Aorta (tissue), 5 donors: ENCODE results near the gene SLX9. TPM values are rescaled to one million over a fixed set of nuclear protein-coding genes. Genes with fewer than 3 reads are reported as not detected.
"Not testable (repeated sequence)": the region's sequence is repeated elsewhere in the genome, so short reads cannot be mapped to it uniquely, and the experiment has no call there.

ENCODE experiments used
- ATAC-seq: fragments of 200-7000 bp; cut with Tn5 transposase; one replicate; pipeline ENCODE4 v1.9.1; 2022; ENCODE audit warnings: moderate library complexity; ENCODE audit not compliant: low FRiP score
- DNase-seq, 2 donors: peaks; one replicate each; pipeline ENCODE4 v3.0.0-alpha.2; 2020
- H3K27ac ChIP-seq, 2 donors: one replicate each; pipeline ENCODE4 v1.5.1; 2013; ENCODE audit warnings: low read length in 2 of 2, mild to moderate bottlenecking in 2 of 2, moderate library complexity in 2 of 2, control low read depth in 1 of 2, inconsistent platforms in 1 of 2, low read depth in 1 of 2
- H3K27me3 ChIP-seq, 2 donors: one replicate each; pipeline ENCODE4 v1.6.1; 2013; ENCODE audit warnings: control low read depth in 1 of 2, low read length in 1 of 2, mild to moderate bottlenecking in 1 of 2, moderate library complexity in 1 of 2; ENCODE audit not compliant: insufficient read depth in 2 of 2, control insufficient read depth in 1 of 2
- H3K36me3 ChIP-seq, 2 donors: one replicate each; pipeline ENCODE4 v1.6.1; 2013; ENCODE audit warnings: control low read depth in 1 of 2, low read length in 1 of 2, mild to moderate bottlenecking in 1 of 2; ENCODE audit not compliant: insufficient read depth in 2 of 2, control insufficient read depth in 1 of 2
- H3K4me1 ChIP-seq, 2 donors: one replicate each; pipeline ENCODE4 v1.6.1; 2013; ENCODE audit warnings: low read length in 2 of 2, control low read depth in 1 of 2, mild to moderate bottlenecking in 1 of 2, moderate library complexity in 1 of 2; ENCODE audit not compliant: insufficient read depth in 2 of 2, control insufficient read depth in 1 of 2
- H3K4me3 ChIP-seq, 2 donors: one replicate each; pipeline ENCODE4 v1.5.1; 2013; ENCODE audit warnings: low read length in 2 of 2, control low read depth in 1 of 2, mild to moderate bottlenecking in 1 of 2
- H3K9me3 ChIP-seq: one replicate; pipeline ENCODE4 v1.6.1; 2013; ENCODE audit warnings: mild to moderate bottlenecking, low read length; ENCODE audit not compliant: control insufficient read depth
- WGBS, 2 donors: extraction: QIAGEN DNeasy Blood & Tissue Kit; methylation state at CpG; one replicate each; pipeline ENCODE4 v1.1.7; 2013; 5-methylcytosine and 5-hydroxymethylcytosine counted together
- intact Hi-C, 2 donors: fragments of 100-400 bp; cut with DNase I; formaldehyde crosslinking; loops; one replicate each; pipeline versions ENCODE4 v1.14.2 to v1.15.0; 2022
- polyA plus RNA-seq, 2 donors: library from polyadenylated mRNA; stranded (reverse); fragments of 200-250 nt; gene quantifications; one replicate each; pipeline ENCODE4 v1.2.3, GENCODE V29; 2013
- total RNA-seq, 2 donors: library from RNA; stranded (reverse); fragmentation: NEBNext Ultra II Directional; extraction: Animal tissue kit (Norgen Biotek cat#: 25700); gene quantifications; one replicate each; pipeline ENCODE4 v1.2.1, GENCODE V29; 2021
- donor health status: healthy with polysubstance abuse.
- donor health status: Bipolar disorder and iron deficiency.
- donor health status: DM: no; HTN: no; CAD: no.
- donor health status: DM: no; HTN: no; CAD: no.
- donor health status: DM: yes; HTN: yes; CAD: no.

SLX9 gene
- total and polyA plus RNA-seq, 4 donors, result 17.3 to 29.6 (median 20.3) TPM

- intact Hi-C loops, result no loop called here
- Histone ChIP-seq H3K4me3 (no peak overlapping the region), H3K4me1 (no peaks in the 10 kb centered on the region), H3K9me3 (no peaks in the 10 kb centered on the region), H3K27ac (no peak overlapping the region), H3K27me3 (no peaks in the 10 kb centered on the region), H3K36me3 (no peaks in the 10 kb centered on the region)
- 37 to 39% methylated on average over 16 to 19 of the region's 19 CpGs for WGBS, 2 donors
- DNase-seq (peak; percentile 88 to 91), ATAC-seq (peak; percentile 65)
These were observed 28.3 kb upstream of the SLX9 start for GRCh38 chr21:44911384-44912157.

GRCh38 chr21:44912158-44912473, 27.7 kb upstream of the SLX9 start:
- DNase-seq (no peak), ATAC-seq (no peak)
- Histone ChIP-seq H3K27ac (no peak overlapping the region), H3K4me1 (no peaks in the 10 kb centered on the region), H3K4me3 (no peak overlapping the region), H3K27me3 (no peaks in the 10 kb centered on the region), H3K9me3 (no peaks in the 10 kb centered on the region), H3K36me3 (no peaks in the 10 kb centered on the region)
- WGBS, 2 donors, result 84 to 86% methylated on average over 8 of the region's 8 CpGs
- intact Hi-C loops, result no loop called here

GRCh38 chr21:44912506-44913412, 27.1 kb upstream of the SLX9 start:
- intact Hi-C loops, H3K27ac ChIP-seq, H3K36me3 ChIP-seq, H3K9me3 ChIP-seq, ATAC-seq, H3K27me3 ChIP-seq, H3K4me1 ChIP-seq, DNase-seq, H3K4me3 ChIP-seq: not testable (repeated sequence)
- WGBS, 2 donors, result 82 to 86% methylated on average over 18 to 19 of the region's 25 CpGs

- Histone ChIP-seq H3K36me3 (no peaks in the 10 kb centered on the region), H3K9me3 (no peaks in the 10 kb centered on the region), H3K4me1 (no peaks in the 10 kb centered on the region), H3K27ac (no peak overlapping the region), H3K27me3 (no peaks in the 10 kb centered on the region), H3K4me3 (no peak overlapping the region)
- WGBS, 2 donors, result 86 to 91% methylated on average over 7 of the region's 7 CpGs
- DNase-seq (no peak), ATAC-seq (no peak)
- intact Hi-C loops, result no loop called here
These were observed 26.2 kb upstream of the SLX9 start for GRCh38 chr21:44913425-44914175.

GRCh38 chr21:44914176-44914874, 25.5 kb upstream of the SLX9 start:
- Histone ChIP-seq H3K9me3 (no peaks in the 10 kb centered on the region), H3K4me3 (no peak overlapping the region), H3K27me3 (no peaks in the 10 kb centered on the region), H3K4me1 (no peaks in the 10 kb centered on the region), H3K27ac (no peak overlapping the region), H3K36me3 (no peaks in the 10 kb centered on the region)
- ATAC-seq (peak; percentile 47), DNase-seq (peak in 1 of 2 donors; percentile 64)
- intact Hi-C loops, result no loop called here
- WGBS, 2 donors, result 91 to 96% methylated on average over 18 of the region's 18 CpGs

GRCh38 chr21:44916965-44917364, 22.9 kb upstream of the SLX9 start:
- Histone ChIP-seq H3K4me1 (no peaks in the 10 kb centered on the region), H3K27me3 (no peaks in the 10 kb centered on the region), H3K9me3 (no peaks in the 10 kb centered on the region), H3K4me3 (no peak overlapping the region), H3K36me3 (no peaks in the 10 kb centered on the region), H3K27ac (no peak overlapping the region)
- DNase-seq (no peak), ATAC-seq (no peak)
- WGBS, 2 donors, result 55% methylated on average over 7 of the region's 7 CpGs
- intact Hi-C loops, result no loop called here

- ATAC-seq (no peak), DNase-seq (no peak)
These were observed 22.3 kb upstream of the SLX9 start for GRCh38 chr21:44917446-44918106.

GRCh38 chr21:44918107-44918470, 21.7 kb upstream of the SLX9 start:
- H3K27me3 ChIP-seq, result no peaks in the 10 kb centered on the region
- H3K36me3 ChIP-seq, result no peaks in the 10 kb centered on the region
- DNase-seq (peak in 1 of 2 donors; percentile 46), ATAC-seq (no peak)
- no peaks in the 10 kb centered on the region for H3K9me3 ChIP-seq
- H3K4me3 ChIP-seq, result no peak overlapping the region
- no peaks in the 10 kb centered on the region for H3K4me1 ChIP-seq
- H3K27ac ChIP-seq, result no peak overlapping the region
- WGBS, 2 donors, result 79 to 89% methylated on average over 12 of the region's 12 CpGs
- intact Hi-C loops, result no loop called here

More at GRCh38 chr21:44917446-44918106, 22.3 kb upstream of the SLX9 start:
- H3K9me3 ChIP-seq, result no peaks in the 10 kb centered on the region
- no peak overlapping the region for H3K27ac ChIP-seq
- no peaks in the 10 kb centered on the region for H3K27me3 ChIP-seq
- H3K36me3 ChIP-seq, result no peaks in the 10 kb centered on the region
- intact Hi-C loops, result no loop called here
- H3K4me1 ChIP-seq, result no peaks in the 10 kb centered on the region
- no peak overlapping the region for H3K4me3 ChIP-seq
- 87% methylated on average over 15 of the region's 15 CpGs for WGBS, 2 donors
